Endothelial cell of umbilical vein (primary cell): ENCODE measurements around the gene GGA3. TPM values are rescaled to one million over a fixed set of nuclear protein-coding genes. Genes with fewer than 3 reads are reported as not detected.
A peak's percentile ranks its signal among the peaks of the same experiment; 100 is the strongest.

Source experiments
- BruUV-seq: library from RNA; stranded (reverse); fragments of 400-500 nt; replicated peaks from 2 replicates; lab custom pipeline; 2021; lab: Mats Ljungman, UMichigan
- CTCF ChIA-PET: fragments of 300-600, 350-600 bp; sonication (Branson Sonifier 250); formaldehyde crosslinking; loops from one replicate; lab custom pipeline; 2021; ENCODE audit warnings: antibody characterized with exemption, inconsistent platforms; lab: Charles Lee
- POLR2A ChIA-PET: fragments of 300-600, 350-600 bp; sonication (Branson Sonifier 250); formaldehyde crosslinking; loops from one replicate; lab custom pipeline; 2021; ENCODE audit warnings: antibody characterized with exemption, inconsistent platforms; lab: Charles Lee
- DNase-seq: peaks from one replicate; pipeline ENCODE4 v3.0.0-alpha.2; 2011; ENCODE audit warnings: low read depth, low spot score
- FAIRE-seq: peaks from 2 replicates; lab custom pipeline; 2011; peaks lifted over from hg19 to GRCh38; lab: Jason Lieb, UNC
- H2AFZ ChIP-seq: 2 replicates; pipeline ENCODE4 v1.6.0; 2012; ENCODE audit warnings: low read depth, low read length, control low read depth, inconsistent platforms
- H3K27ac ChIP-seq: 2 replicates; pipeline ENCODE4 v1.5.1; 2011; ENCODE audit warnings: low read depth, mild to moderate bottlenecking, control low read depth, low read length, moderate library complexity; ENCODE audit not compliant: insufficient read depth
- H3K27me3 ChIP-seq, 2 experiments: 2 replicates each; pipeline versions ENCODE4 v1.6.0 to v1.6.1; 2011; ENCODE audit warnings: low read length in 2 of 2, mixed read lengths in 1 of 2; ENCODE audit not compliant: control insufficient read depth in 2 of 2, insufficient read depth in 2 of 2
- H3K36me3 ChIP-seq, 2 experiments: 2 replicates in 1 of 2; 3 replicates in 1 of 2; pipeline ENCODE4 v1.5.1; 2011; ENCODE audit warnings: low read length in 2 of 2, mild to moderate bottlenecking in 1 of 2, moderate library complexity in 1 of 2; ENCODE audit not compliant: control insufficient read depth in 2 of 2, insufficient read depth in 2 of 2; ENCODE audit errors: extremely low read depth in 1 of 2
- H3K4me1 ChIP-seq: 3 replicates; pipeline ENCODE4 v1.5.1; 2011; ENCODE audit warnings: mild to moderate bottlenecking, low read length; ENCODE audit not compliant: control insufficient read depth, insufficient read depth; ENCODE audit errors: extremely low read depth
- H3K4me2 ChIP-seq: 2 replicates; pipeline ENCODE4 v1.6.1; 2011; ENCODE audit warnings: low read length, control low read depth, mixed read lengths; ENCODE audit not compliant: insufficient read depth
- H3K4me3 ChIP-seq, 3 experiments: fragments of 200-600 bp in 1 of 3; sonication (generic), shearing (Covaris generic) in 1 of 3; replicated peaks in 1 of 3; 2 replicates each; pipeline ENCODE4 v1.5.1; 2011 to 2016; ENCODE audit warnings: control low read depth in 3 of 3, low read length in 3 of 3, mild to moderate bottlenecking in 2 of 3, inconsistent platforms in 1 of 3, low read depth in 1 of 3, moderate library complexity in 1 of 3; ENCODE audit not compliant: insufficient read depth in 1 of 3
- H3K79me2 ChIP-seq: 2 replicates; pipeline ENCODE4 v1.6.0; 2012; ENCODE audit warnings: low read length, inconsistent platforms; ENCODE audit not compliant: control insufficient read depth, insufficient read depth
- H3K9ac ChIP-seq: replicated peaks from 2 replicates; pipeline ENCODE3; 2011; ENCODE audit warnings: low read length, control low read depth; ENCODE audit not compliant: insufficient read depth; ENCODE audit errors: extremely low read depth
- H3K9me1 ChIP-seq: replicated peaks from 3 replicates; pipeline ENCODE4 v1.6.0; 2011; ENCODE audit warnings: mild to moderate bottlenecking, low read length; ENCODE audit not compliant: control insufficient read depth, insufficient read depth; ENCODE audit errors: extremely low read depth
- H3K9me3 ChIP-seq: replicated peaks from 2 replicates; pipeline ENCODE4 v1.5.1; 2012; ENCODE audit warnings: low read length, inconsistent platforms; ENCODE audit not compliant: control insufficient read depth, insufficient read depth
- H4K20me1 ChIP-seq: replicated peaks from 2 replicates; pipeline ENCODE3; 2011; ENCODE audit warnings: mild to moderate bottlenecking, low read length; ENCODE audit not compliant: control insufficient read depth, insufficient read depth; ENCODE audit errors: extremely low read depth
- EZH2 ChIP-seq: IDR thresholded peaks from 2 replicates; pipeline ENCODE4 v1.6.1; 2012; ENCODE audit warnings: borderline replicate concordance, low read depth, mild to moderate bottlenecking, moderate library complexity, low read length, inconsistent platforms; ENCODE audit not compliant: severe bottlenecking
- FOS ChIP-seq: IDR thresholded peaks from 2 replicates; pipeline ENCODE4 v1.6.1; 2011; ENCODE audit warnings: mild to moderate bottlenecking, low read length, moderate library complexity, borderline replicate concordance; ENCODE audit not compliant: insufficient read depth
- GATA2 ChIP-seq: IDR thresholded peaks from 2 replicates; pipeline ENCODE4 v1.7.0; 2011; ENCODE audit warnings: low read depth, mild to moderate bottlenecking, moderate library complexity, mixed read lengths, low read length; ENCODE audit not compliant: insufficient read length, insufficient read depth
- MAX ChIP-seq: IDR thresholded peaks from 2 replicates; pipeline ENCODE4 v1.6.1; 2011; ENCODE audit not compliant: insufficient read depth, insufficient read length
- MYC ChIP-seq: IDR thresholded peaks from one replicate; pipeline ENCODE4 v1.6.1; 2011; ENCODE audit warnings: mild to moderate bottlenecking, low read depth, low read length
- POLR2A ChIP-seq: IDR thresholded peaks from 2 replicates; pipeline ENCODE4 v1.6.1; 2012; ENCODE audit warnings: low read depth, mild to moderate bottlenecking, control low read depth, low read length
- POLR2AphosphoS5 ChIP-seq: IDR thresholded peaks from 2 replicates; pipeline ENCODE4 v1.6.1; 2012; ENCODE audit warnings: low read depth, mild to moderate bottlenecking, control low read depth, low read length, moderate library complexity; ENCODE audit not compliant: insufficient read depth
- dilution Hi-C: fragments of 300-500 bp; cut with MboI; formaldehyde crosslinking; loops from one replicate; pipeline ENCODE4 v1.15.0; 2019; ENCODE audit warnings: low sequenced_read_pairs; ENCODE audit not compliant: extremely low pct_ligation_motif_present
- intact Hi-C: fragments of 100-400 bp; cut with micrococcal nuclease; formaldehyde crosslinking; loops from one replicate; pipeline ENCODE4 v1.10.0; 2022
- polyA plus RNA-seq, 4 experiments: library from polyadenylated mRNA; depleted of rRNA in 3 of 4; stranded (reverse) in 3 of 4; unstranded in 1 of 4; fragments of >200 nt; gene quantifications; 2 replicates each; pipeline versions ENCODE4 v1.2.1 to v1.2.3, GENCODE V29; 2011 to 2012; ENCODE audit warnings: missing spikeins in 1 of 4
- total RNA-seq: library from RNA; stranded (reverse); gene quantifications from 2 replicates; pipeline ENCODE4 v1.2.3, GENCODE V29; 2021

Gene GGA3
- total and polyA plus RNA-seq, 2 donors (not counting 3 experiments of a cell fraction or from before 2014, with no cell fraction given): 41.2 to 62.9 TPM

- Histone ChIP-seq H4K20me1 (no peaks in the 10 kb centered on the region), H3K4me1 (peaks cover 46% of the 10 kb centered on the region), H3K27me3 (no peaks in the 10 kb centered on the region), H3K27ac (peak overlapping the region; percentile 80), H2AFZ (no peak overlapping the region), H3K4me3 (no peak overlapping the region), H3K9me3 (no peaks in the 10 kb centered on the region), H3K9me1 (no peaks in the 10 kb centered on the region), H3K4me2 (no peak overlapping the region), H3K9ac (peak overlapping the region; percentile 56), H3K36me3 (peaks cover 3 to 13% of the 10 kb centered on the region in 2 experiments), H3K79me2 (peaks cover 20% of the 10 kb centered on the region)
- FAIRE-seq: peak; percentile 91
- TF ChIP-seq MAX: peak; percentile 5
- no peak for TF ChIP-seq GATA2
- peak; percentile 72 for TF ChIP-seq POLR2A
- TF ChIP-seq FOS: no peak
- no peak for TF ChIP-seq EZH2
- peak; percentile 61 for TF ChIP-seq POLR2AphosphoS5
- TF ChIP-seq MYC: no peak
- DNase-seq: peak; percentile 96
- BruUV-seq: no TSS peak
- dilution Hi-C loops: no loop called here
- intact Hi-C loops: loop anchor here (1.0 kb wide), 1 partner anchor 24 kb away; the partner anchor contains the start of gene SLC25A19
- POLR2A ChIA-PET: no interaction called here
- CTCF ChIA-PET: interaction anchor here (1.0 kb wide), 1 partner anchor 25 kb away, joined by 4 read pairs; no protein-coding TSS in a partner anchor
Observed at GRCh38 chr17:75265614-75266315, 4.4 kb upstream of the GGA3 start.
